GM12878 (cell line): ENCODE data around the gene DHX16. TPM values are rescaled to one million over a fixed set of nuclear protein-coding genes. Genes with fewer than 3 reads are reported as not detected.

Experiments used
- ASH2L ChIP-seq: fragments of 300-600, 200-600 bp; sonication (generic); IDR thresholded peaks from 2 replicates; pipeline ENCODE4 v1.6.1; 2017; ENCODE audit warnings: low read depth, mild to moderate bottlenecking, borderline replicate concordance
- CTCF ChIP-seq, 3 experiments: IDR thresholded peaks in 2 of 3; conservative IDR thresholded peaks in 1 of 3; 2 replicates each; pipeline ENCODE4 v1.5.1; 2011; ENCODE audit warnings: low read depth in 3 of 3, low read length in 3 of 3, mild to moderate bottlenecking in 3 of 3, control low read depth in 2 of 3, moderate library complexity in 2 of 3, inconsistent platforms in 1 of 3, mixed read lengths in 1 of 3; ENCODE audit not compliant: control insufficient read depth in 2 of 3, insufficient read depth in 1 of 3; ENCODE audit errors: extremely low read depth in 1 of 3
- DPF2 ChIP-seq: fragments of 450-650 bp; IDR thresholded peaks from 2 replicates; pipeline ENCODE4 v1.6.1; 2017; ENCODE audit warnings: mild to moderate bottlenecking
- EGR1 ChIP-seq, 2 experiments: IDR thresholded peaks; 1 replicate in 1 of 2; 2 replicates in 1 of 2; pipeline ENCODE4 v1.6.1; 2011 to 2012; ENCODE audit warnings: low read depth in 2 of 2, low read length in 2 of 2, borderline replicate concordance in 1 of 2, mild to moderate bottlenecking in 1 of 2, moderate library complexity in 1 of 2
- FOS ChIP-seq: IDR thresholded peaks from 3 replicates; pipeline ENCODE4 v1.6.1; 2011; ENCODE audit warnings: borderline replicate concordance; ENCODE audit not compliant: insufficient read length; ENCODE audit errors: extremely low read depth
- HDGF ChIP-seq: fragments of 450-650 bp; IDR thresholded peaks from 2 replicates; pipeline ENCODE4 v1.6.1; 2016; ENCODE audit warnings: antibody characterized with exemption
- IRF3 ChIP-seq: fragments of 450-650 bp; IDR thresholded peaks from 2 replicates; pipeline ENCODE4 v1.6.1; 2014; ENCODE audit warnings: mild to moderate bottlenecking
- IRF5 ChIP-seq: fragments of 450-650 bp; IDR thresholded peaks from 2 replicates; pipeline ENCODE4 v1.6.1; 2017; ENCODE audit warnings: borderline replicate concordance
- POU2F2 ChIP-seq: IDR thresholded peaks from 3 replicates; pipeline ENCODE4 v1.6.1; 2011; ENCODE audit warnings: low read depth, mild to moderate bottlenecking, low read length, borderline replicate concordance
- RAD21 ChIP-seq: IDR thresholded peaks from 2 replicates; pipeline ENCODE4 v1.6.1; 2011; ENCODE audit warnings: mild to moderate bottlenecking, low read depth, low read length, moderate library complexity; ENCODE audit not compliant: insufficient read depth
- SMAD5 ChIP-seq: IDR thresholded peaks from 2 replicates; pipeline ENCODE4 v1.6.1; 2016; ENCODE audit warnings: antibody characterized with exemption, low read depth
- ZBTB4 ChIP-seq: fragments of 450-650 bp; formaldehyde crosslinking; IDR thresholded peaks from 2 replicates; pipeline ENCODE4 v1.4.0; 2022; ENCODE audit warnings: mild to moderate bottlenecking, moderate library complexity
- polyA plus RNA-seq, 11 experiments: library from polyadenylated mRNA; depleted of rRNA in 4 of 11; unstranded in 6 of 11; stranded (reverse) in 5 of 11; fragments of >200 nt; fragmentation: Nextera tagmentation in 4 of 11; fragmentation: Illumina TruSeq in 1 of 11; extraction: Ambion mirVana in 4 of 11; extraction: Trizol in 1 of 11; gene quantifications; 1 replicate in 1 of 11; 2 replicates in 10 of 11; pipeline versions ENCODE4 v1.2.1 to v1.2.3, GENCODE V29; 2011 to 2016; ENCODE audit warnings: inconsistent platforms in 2 of 11, missing spikeins in 2 of 11, low read depth in 1 of 11
- total RNA-seq, 4 experiments: library from RNA; depleted of rRNA in 3 of 4; stranded (reverse); fragments of >200 nt in 3 of 4; fragmentation: Illumina TruSeq in 1 of 4; extraction: Trizol in 1 of 4; gene quantifications; 2 replicates each; pipeline versions ENCODE4 v1.2.1 to v1.2.3, GENCODE V29; 2013 to 2021
- TF ChIP-seq, protein P1 (sequence below): fragments of 450-650 bp; IDR thresholded peaks from 2 replicates; pipeline ENCODE4 v1.6.1; 2017; ENCODE audit warnings: mild to moderate bottlenecking, low read depth, inconsistent platforms; ENCODE audit not compliant: poor library complexity, severe bottlenecking
- TF ChIP-seq, protein P2 (sequence below): IDR thresholded peaks from 2 replicates; pipeline ENCODE4 v1.6.1; 2012; ENCODE audit warnings: low read depth, low read length, improper control_type of control experiment

DHX16 gene
- total and polyA plus RNA-seq, 10 of the 15 experiments (the other 5 are each of a cell fraction or from before 2014, with no cell fraction given) = 10.1 to 41.4 (median 38.3) TPM

GRCh38 chr6:30721198-30722024 is 48.6 kb upstream of the DHX16 start (continued):
- peak; percentile 28 to 33 (median 28); a peak in 4 of 6 replicates for TF ChIP-seq CTCF (IDR thresholded peaks at IDR 0.05 in 2 of 3, conservative IDR thresholded peaks at IDR 0.05 in 1 of 3; ENCODE audit: control insufficient read depth in 2 of 3, extremely low read depth in 1 of 3, insufficient read depth in 1 of 3, low read depth in 3 of 3, low read length in 3 of 3)
- TF ChIP-seq FOS = no peak
- TF ChIP-seq POU2F2 = peak; percentile 63; the same call in 1 of the 3 replicates
- no peak for TF ChIP-seq RAD21
- TF ChIP-seq IRF3 = no peak
- TF ChIP-seq EGR1 (IDR thresholded peaks at IDR 0.05; ENCODE audit: borderline replicate concordance in 1 of 2, low read depth in 2 of 2, low read length in 2 of 2) = peak in 1 of 2 experiments; percentile 81; a peak in 1 of 3 replicates
- TF ChIP-seq, protein P1, sequence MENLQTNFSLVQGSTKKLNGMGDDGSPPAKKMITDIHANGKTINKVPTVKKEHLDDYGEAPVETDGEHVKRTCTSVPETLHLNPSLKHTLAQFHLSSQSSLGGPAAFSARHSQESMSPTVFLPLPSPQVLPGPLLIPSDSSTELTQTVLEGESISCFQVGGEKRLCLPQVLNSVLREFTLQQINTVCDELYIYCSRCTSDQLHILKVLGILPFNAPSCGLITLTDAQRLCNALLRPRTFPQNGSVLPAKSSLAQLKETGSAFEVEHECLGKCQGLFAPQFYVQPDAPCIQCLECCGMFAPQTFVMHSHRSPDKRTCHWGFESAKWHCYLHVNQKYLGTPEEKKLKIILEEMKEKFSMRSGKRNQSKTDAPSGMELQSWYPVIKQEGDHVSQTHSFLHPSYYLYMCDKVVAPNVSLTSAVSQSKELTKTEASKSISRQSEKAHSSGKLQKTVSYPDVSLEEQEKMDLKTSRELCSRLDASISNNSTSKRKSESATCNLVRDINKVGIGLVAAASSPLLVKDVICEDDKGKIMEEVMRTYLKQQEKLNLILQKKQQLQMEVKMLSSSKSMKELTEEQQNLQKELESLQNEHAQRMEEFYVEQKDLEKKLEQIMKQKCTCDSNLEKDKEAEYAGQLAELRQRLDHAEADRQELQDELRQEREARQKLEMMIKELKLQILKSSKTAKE = no peak
- peak; percentile 22; the same call in 1 of the 2 replicates for TF ChIP-seq SMAD5
- no peak for TF ChIP-seq IRF5
- TF ChIP-seq, protein P2, sequence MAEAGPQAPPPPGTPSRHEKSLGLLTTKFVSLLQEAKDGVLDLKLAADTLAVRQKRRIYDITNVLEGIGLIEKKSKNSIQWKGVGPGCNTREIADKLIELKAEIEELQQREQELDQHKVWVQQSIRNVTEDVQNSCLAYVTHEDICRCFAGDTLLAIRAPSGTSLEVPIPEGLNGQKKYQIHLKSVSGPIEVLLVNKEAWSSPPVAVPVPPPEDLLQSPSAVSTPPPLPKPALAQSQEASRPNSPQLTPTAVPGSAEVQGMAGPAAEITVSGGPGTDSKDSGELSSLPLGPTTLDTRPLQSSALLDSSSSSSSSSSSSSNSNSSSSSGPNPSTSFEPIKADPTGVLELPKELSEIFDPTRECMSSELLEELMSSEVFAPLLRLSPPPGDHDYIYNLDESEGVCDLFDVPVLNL = peak; percentile 70
- peak; percentile 50; the same call in 1 of the 2 replicates for TF ChIP-seq DPF2
- 0 out of 2 replicates have a peak, but pooled peaks have one; percentile 21 for TF ChIP-seq HDGF
- no peak for TF ChIP-seq ASH2L
- TF ChIP-seq ZBTB4 (CRISPR knock-in tag) = no peak; the same call in 1 of the 2 replicates
- TF ChIP-seq, all 136 proteins: peak for 52
